ENCODE results near the gene SORCS2. TPM values are rescaled to one million over a fixed set of nuclear protein-coding genes. Genes with fewer than 3 reads are reported as not detected.

The SORCS2 gene
- total RNA-seq, 6 donors from 2014 or later: 2.2 to 28.3 (median 7.2) TPM

GRCh38 chr4:7361280-7361895 lies 169.1 kb downstream of the SORCS2 start:
- WGBS, 2 donors: 46 to 68% methylated on average over 12 to 14 of the region's 14 CpGs
- H3K4me1 ChIP-seq: peaks cover 8 to 42% (median 24%) of the 10 kb centered on the region in 4 donors
- no peak overlapping the region for H3K4me3 ChIP-seq
- ATAC-seq (ENCODE audit: low FRiP score in 2 of 2) (no peak), DNase-seq (no peak)
- TF ChIP-seq CTCF (IDR thresholded peaks at IDR 0.05) (no peak), POLR2AphosphoS5 (IDR thresholded peaks at IDR 0.05) (no peak), POLR2A (IDR thresholded peaks at IDR 0.05) (no peak), EP300 (IDR thresholded peaks at IDR 0.05) (no peak)
- H3K27me3 ChIP-seq: peaks cover 0 to 3% (median 0%) of the 10 kb centered on the region in 4 donors
- H3K9me3 ChIP-seq: no peaks in the 10 kb centered on the region
- H3K36me3 ChIP-seq: no peaks in the 10 kb centered on the region
- H3K27ac ChIP-seq: no peak overlapping the region

GRCh38 chr4:7362341-7362740 lies 170.0 kb downstream of the SORCS2 start:
- H3K36me3 ChIP-seq: no peaks in the 10 kb centered on the region
- no peak overlapping the region for H3K4me3 ChIP-seq
- H3K27ac ChIP-seq: no peak overlapping the region
- TF ChIP-seq CTCF (IDR thresholded peaks at IDR 0.05) (no peak), EP300 (IDR thresholded peaks at IDR 0.05) (no peak), POLR2A (IDR thresholded peaks at IDR 0.05) (no peak), POLR2AphosphoS5 (IDR thresholded peaks at IDR 0.05) (no peak)
- no peaks in the 10 kb centered on the region for H3K9me3 ChIP-seq
- peaks cover 0 to 3% (median 0%) of the 10 kb centered on the region in 4 donors for H3K27me3 ChIP-seq
- ATAC-seq (ENCODE audit: low FRiP score in 2 of 2) (no peak), DNase-seq (no peak)
- 46 to 78% methylated on average over 1 to 2 of the region's 2 CpGs for WGBS, 2 donors
- H3K4me1 ChIP-seq: peaks cover 8 to 51% (median 31%) of the 10 kb centered on the region in 4 donors

- no peak for ATAC-seq (ENCODE audit: low FRiP score in 2 of 2)
- Histone ChIP-seq H3K27me3 (peaks cover 0 to 3% (median 0%) of the 10 kb centered on the region in 4 donors), H3K4me3 (no peak overlapping the region), H3K27ac (no peak overlapping the region), H3K9me3 (no peaks in the 10 kb centered on the region), H3K36me3 (no peaks in the 10 kb centered on the region), H3K4me1 (peaks cover 8 to 50% (median 32%) of the 10 kb centered on the region in 4 donors)
- 96 to 97% methylated on average over 4 of the region's 4 CpGs for WGBS, 2 donors
- TF ChIP-seq POLR2A (IDR thresholded peaks at IDR 0.05) (no peak), POLR2AphosphoS5 (IDR thresholded peaks at IDR 0.05) (no peak), CTCF (IDR thresholded peaks at IDR 0.05) (no peak), EP300 (IDR thresholded peaks at IDR 0.05) (no peak)
- DNase-seq: no peak
Observed at GRCh38 chr4:7362862-7363430, 170.6 kb downstream of the SORCS2 start.

GRCh38 chr4:7364979-7365378 lies 172.6 kb downstream of the SORCS2 start:
- Histone ChIP-seq H3K27ac (no peak overlapping the region), H3K27me3 (peaks cover 0 to 3% (median 0%) of the 10 kb centered on the region in 4 donors), H3K4me1 (peaks cover 8 to 32% (median 26%) of the 10 kb centered on the region in 4 donors), H3K4me3 (no peak overlapping the region), H3K36me3 (no peaks in the 10 kb centered on the region), H3K9me3 (no peaks in the 10 kb centered on the region)
- peak in 1 of 2 donors; percentile 20 for ATAC-seq (ENCODE audit: low FRiP score in 2 of 2)
- TF ChIP-seq CTCF (IDR thresholded peaks at IDR 0.05) (no peak), POLR2AphosphoS5 (IDR thresholded peaks at IDR 0.05) (peak in 1 of 2 donors; percentile 24), POLR2A (IDR thresholded peaks at IDR 0.05) (no peak), EP300 (IDR thresholded peaks at IDR 0.05) (no peak)
- WGBS, 2 donors: 65 to 71% methylated on average over 5 of the region's 5 CpGs
- peak in 1 of 2 donors; percentile 77 for DNase-seq
